ENCODE measurements around the gene ATXN1. TPM values are rescaled to one million over a fixed set of nuclear protein-coding genes. Genes with fewer than 3 reads are reported as not detected.

ATXN1 gene
- total RNA-seq, 2 donors from 2014 or later = 34.6 to 36.7 TPM

DNA sequence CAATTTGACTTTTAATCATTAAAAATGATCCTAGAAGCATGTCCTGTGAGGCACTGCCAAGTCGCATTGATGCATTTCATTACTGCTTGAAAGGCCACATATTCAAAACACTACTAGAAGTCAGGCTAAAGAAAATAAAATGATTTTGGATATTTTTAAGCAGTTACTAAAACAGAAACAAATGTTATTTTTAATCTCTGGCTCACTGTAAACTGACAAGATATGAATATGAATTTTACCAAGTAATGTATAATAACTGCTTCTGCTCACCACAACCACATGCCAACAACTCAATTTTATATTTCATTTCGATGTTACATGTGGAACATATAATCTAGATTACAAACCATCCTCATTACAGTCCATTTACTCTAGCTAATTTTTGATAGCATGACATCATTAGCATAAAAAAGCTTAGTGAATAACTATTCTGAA, 90.6 kb downstream of the ATXN1 start:
- intact Hi-C loops (cut with DNase I) = no loop called here
- ATAC-seq = no peak

DNA sequence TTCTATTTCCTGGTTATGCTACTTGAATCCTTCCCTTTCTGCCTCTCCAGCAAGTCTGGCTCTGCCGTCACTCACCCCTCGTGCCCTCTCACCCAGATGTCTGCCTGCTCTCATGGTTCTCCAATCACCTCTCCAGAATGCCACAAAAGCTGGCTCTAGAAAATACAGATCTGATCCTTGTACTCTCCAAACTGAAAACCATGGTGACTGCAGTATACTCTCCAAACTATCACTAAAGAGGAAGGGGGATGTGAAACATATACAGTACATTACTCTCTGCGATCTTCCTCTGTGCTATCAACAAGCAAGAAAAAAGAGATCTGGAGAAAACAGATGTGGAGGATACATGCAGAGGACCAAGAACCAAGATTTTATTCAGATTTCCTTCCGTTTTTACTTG, 91.1 kb downstream of the ATXN1 start:
- intact Hi-C loops (cut with DNase I) = no loop called here
- DNase-seq (peak; percentile 47), ATAC-seq (peak; percentile 64 to 79)

More for the DNA sequence above, 90.6 kb downstream of the ATXN1 start:
- no peak for DNase-seq

DNA sequence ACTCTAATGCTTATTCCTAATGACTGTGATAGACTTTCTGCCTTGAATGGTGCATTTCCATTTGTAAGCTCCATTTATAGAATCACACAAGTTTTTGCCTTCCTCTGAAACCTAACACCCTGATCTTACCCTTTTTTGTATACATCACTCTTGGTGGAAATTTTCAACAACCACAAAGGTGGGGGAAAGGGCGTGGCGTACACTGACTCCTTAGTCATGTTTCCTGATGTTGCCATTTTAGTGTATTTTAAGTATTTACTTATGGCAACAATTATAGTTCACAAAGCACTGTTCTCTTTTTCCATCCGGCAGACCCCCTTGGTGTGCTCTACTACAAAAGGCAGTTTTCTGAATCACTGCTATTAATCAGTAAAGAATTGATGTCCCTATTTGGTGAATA, 92.0 kb downstream of the ATXN1 start:
- ATAC-seq (no peak), DNase-seq (no peak)
- intact Hi-C loops (cut with DNase I) = no loop called here

- DNase-seq (no peak), ATAC-seq (peak in 1 of 2 donors; percentile 35)
- intact Hi-C loops (cut with DNase I) = no loop called here
These were observed 93.8 kb downstream of the ATXN1 start for GRCh38 chr6:16667509-16667908.

DNA sequence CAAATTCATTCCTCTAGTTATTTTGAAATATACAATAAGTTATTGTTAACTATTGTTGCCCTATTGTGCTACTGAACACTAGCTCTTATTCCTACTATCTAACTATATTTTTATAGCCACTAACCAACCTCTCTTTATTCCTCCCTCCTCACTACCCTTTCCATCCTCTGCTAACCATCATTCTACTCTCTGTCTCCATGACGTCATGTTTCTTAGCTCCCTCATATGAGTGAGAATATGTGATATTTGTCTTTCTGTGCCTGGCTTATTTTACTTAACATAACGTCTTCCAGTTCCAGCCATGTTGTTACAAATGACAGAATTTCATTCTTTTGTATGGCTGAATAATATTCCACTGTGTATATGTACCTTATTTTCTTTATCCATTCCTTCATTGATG, 95.3 kb downstream of the ATXN1 start:
- DNase-seq = no peak
- intact Hi-C loops (cut with DNase I) = no loop called here
- no peak for ATAC-seq

DNA sequence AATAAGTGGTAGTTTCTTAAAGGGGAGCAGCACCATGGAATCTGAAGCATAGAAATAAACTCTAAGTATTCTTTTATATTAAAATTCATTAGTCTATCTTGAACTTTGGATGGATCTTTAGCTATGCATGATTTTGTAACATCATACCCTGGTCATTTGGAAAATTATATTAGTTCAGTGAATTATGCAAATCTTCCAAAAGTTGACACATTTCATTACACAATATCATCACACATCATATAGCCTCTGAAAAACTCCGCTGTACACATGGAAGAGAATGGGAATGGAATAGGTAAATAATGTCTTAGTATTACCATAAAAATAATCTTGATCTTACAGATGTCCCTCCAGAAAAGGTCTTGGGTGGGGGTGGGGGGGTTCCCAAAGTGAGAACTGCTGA, 96.1 kb downstream of the ATXN1 start:
- no peak for DNase-seq
- intact Hi-C loops (cut with DNase I) = no loop called here
- no peak for ATAC-seq

- intact Hi-C loops (cut with DNase I) = no loop called here
- ATAC-seq (no peak), DNase-seq (no peak)
These were observed 97.4 kb downstream of the ATXN1 start for GRCh38 chr6:16663901-16664300.

DNA sequence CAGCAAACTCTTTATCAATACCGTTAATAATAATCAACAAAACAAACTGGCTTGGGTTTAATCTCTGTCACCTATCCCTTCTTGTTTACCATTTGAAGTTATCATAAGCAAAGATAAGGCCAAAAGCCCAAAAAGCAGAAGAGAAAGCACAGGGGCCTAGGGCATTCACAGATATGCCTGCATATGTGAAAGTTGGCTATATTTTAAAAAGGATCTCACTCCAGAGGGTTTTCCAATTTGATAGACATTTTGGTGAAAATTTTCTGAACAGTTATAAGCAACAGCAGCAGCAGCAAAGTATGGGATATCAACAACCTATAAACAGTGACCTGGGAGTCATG, 101.1 kb downstream of the ATXN1 start:
- intact Hi-C loops (cut with DNase I) = no loop called here
- DNase-seq = no peak
- ATAC-seq = no peak

DNA sequence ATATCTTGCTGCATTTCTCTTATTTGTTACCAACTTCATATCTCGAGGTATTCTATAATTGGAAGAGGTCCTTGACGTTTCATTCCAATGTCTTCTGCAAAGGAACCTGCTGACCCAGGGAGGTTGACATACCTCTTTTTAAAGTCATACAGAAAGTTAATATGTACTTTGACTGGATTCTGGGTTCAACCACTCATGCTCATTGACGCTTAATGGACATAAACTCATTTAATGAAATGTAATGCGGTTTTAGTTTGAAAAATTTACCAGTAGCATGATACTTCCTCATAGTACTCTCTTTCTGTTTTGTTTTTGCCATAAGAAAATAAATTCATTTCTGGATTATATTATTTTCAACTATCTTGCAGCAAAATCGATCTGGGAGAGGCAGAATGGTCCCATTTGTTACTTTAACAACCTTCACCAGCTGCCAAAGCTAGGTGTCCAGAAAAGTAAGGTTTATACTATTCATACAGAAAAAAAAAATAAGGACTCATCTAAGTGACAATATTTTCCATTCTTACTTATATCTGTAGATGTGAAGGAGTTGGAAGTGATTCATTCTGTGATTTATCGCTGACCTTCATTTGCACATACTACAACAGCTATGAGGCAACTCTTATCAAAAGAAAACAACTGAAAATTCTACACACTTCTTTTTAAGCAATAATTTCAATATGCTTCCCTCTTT, 101.6 kb downstream of the ATXN1 start:
- peak in 1 of 2 donors; percentile 61 for ATAC-seq
- no peak for DNase-seq
- intact Hi-C loops (cut with DNase I) = no loop called here

DNA sequence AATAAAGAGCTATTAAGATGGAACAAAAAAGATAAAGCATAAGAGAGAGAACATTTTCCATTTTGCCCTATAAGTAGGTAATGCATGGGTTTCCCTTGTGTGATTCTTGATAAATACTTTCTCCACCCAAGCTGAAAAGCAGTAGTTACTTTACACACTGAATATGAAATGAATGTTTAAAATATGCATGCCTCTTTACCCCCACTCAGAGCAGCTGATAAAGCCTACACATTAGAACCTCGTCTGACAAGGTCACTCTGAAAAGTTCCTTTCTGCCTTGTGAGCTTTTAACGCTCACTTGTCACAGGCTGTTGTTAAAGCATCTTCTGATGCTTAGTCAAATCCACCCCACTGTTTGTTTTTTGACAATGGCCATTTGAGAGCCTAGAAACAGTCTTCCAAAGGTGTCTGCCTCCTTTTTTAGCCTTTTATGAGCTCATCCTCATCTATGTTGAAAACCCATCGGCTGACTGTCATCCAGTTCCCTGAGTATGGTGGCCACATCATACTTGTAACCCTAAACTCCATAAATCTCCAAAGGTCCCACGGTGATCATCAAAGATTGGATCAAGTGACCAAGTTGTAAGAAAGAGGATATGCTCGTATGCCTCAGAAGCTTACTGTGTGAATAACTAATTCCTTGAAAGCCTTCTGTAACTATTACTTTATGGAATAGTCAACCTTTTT, 102.8 kb downstream of the ATXN1 start:
- DNase-seq = no peak
- intact Hi-C loops (cut with DNase I) = no loop called here
- no peak for ATAC-seq

GRCh38 chr6:16657768-16658167, 103.5 kb downstream of the ATXN1 start:
- intact Hi-C loops (cut with DNase I) = no loop called here
- no peak for ATAC-seq

DNA sequence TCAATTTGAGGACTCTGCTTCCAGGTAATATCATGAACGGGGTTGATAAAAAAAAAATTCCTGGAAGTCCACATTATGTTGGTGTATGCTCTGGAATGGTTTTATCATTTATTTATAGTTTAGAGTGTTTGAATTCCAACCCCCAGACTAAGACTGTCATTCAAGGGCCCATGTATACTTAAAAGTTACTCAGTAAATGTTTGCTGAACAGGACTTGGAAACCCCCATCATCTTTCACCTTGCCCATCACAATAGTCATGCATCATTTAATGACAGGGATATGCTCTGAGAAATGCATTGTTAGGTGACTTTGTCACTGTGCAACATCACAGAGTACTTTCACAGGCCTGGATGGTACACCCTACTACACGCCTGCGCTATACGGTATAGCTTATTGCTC, 104.8 kb downstream of the ATXN1 start:
- ATAC-seq (no peak), DNase-seq (no peak)
- intact Hi-C loops (cut with DNase I) = no loop called here

More at GRCh38 chr6:16657768-16658167, 103.5 kb downstream of the ATXN1 start:
- DNase-seq = no peak

DNA sequence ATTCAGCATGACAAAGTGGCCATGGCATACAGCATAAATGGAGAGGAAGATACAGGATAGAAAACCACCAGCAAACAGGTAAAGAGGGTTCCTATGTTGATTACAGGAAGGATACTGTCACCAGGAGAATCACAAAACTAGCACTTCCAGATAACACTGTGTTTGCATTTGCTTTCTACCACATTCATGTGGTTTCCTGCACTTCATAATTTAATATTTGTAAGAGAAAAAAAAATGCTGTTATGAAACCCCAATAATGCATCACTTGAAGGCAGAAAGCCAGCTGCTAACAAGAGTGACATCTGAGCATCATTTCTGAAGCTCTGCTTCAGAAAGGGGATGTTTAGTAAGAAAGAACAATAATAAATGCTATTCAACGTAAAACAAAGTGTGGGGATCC, 106.6 kb downstream of the ATXN1 start:
- peak in 1 of 2 donors; percentile 38 for ATAC-seq
- intact Hi-C loops (cut with DNase I) = no loop called here
- DNase-seq = no peak

DNA sequence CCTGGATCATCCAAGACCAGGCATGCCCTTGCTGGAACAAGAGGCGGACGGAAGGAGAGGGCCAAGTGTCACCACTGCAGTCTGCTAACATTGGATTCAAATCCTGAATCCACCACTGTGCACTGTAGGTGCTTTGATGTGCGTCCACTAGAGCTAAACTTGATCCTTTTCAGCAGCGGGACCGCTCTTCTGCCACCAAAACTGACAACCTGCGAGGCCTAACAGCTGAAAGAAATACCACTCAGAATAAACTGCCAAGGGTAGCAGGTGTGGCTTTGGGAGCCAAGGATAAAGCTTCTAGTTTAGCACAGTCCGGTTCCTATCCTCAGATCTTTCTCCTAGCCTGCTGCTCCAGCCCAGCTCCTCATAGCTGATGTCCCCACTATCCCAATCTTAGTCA, 108.0 kb downstream of the ATXN1 start:
- no peak for ATAC-seq

GRCh38 chr6:16651871-16652270, 109.4 kb downstream of the ATXN1 start:
- intact Hi-C loops (cut with DNase I) = no loop called here
- ATAC-seq (peak in 1 of 2 donors; percentile 38), DNase-seq (no peak)

More for the DNA sequence above, 108.0 kb downstream of the ATXN1 start:
- intact Hi-C loops (cut with DNase I) = no loop called here
- no peak for DNase-seq

GRCh38 chr6:16649890-16650289, 111.4 kb downstream of the ATXN1 start:
- ATAC-seq (no peak), DNase-seq (no peak)
- intact Hi-C loops (cut with DNase I) = no loop called here

DNA sequence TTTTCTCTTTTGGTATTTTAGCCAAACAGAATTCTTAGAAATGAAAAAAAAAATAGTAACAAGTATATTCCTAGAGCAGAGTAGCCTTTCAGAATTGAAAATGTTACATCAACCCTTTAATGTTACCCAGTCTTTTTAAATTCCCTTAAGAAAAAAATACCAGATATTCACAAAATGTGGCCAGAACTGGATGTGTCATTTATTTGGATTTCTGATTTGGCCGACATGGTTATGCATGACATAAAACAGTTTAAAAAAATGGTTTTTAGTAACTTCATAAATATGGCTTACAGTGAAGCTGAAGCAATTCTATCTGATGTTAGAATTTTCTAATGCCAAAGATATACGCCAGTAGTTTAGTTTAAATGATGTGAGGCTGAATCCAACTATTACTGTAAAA, 112.0 kb downstream of the ATXN1 start:
- ATAC-seq (no peak), DNase-seq (no peak)
- intact Hi-C loops (cut with DNase I) = no loop called here

GRCh38 chr6:16648003-16648402, 113.3 kb downstream of the ATXN1 start:
- DNase-seq (no peak), ATAC-seq (no peak)

DNA sequence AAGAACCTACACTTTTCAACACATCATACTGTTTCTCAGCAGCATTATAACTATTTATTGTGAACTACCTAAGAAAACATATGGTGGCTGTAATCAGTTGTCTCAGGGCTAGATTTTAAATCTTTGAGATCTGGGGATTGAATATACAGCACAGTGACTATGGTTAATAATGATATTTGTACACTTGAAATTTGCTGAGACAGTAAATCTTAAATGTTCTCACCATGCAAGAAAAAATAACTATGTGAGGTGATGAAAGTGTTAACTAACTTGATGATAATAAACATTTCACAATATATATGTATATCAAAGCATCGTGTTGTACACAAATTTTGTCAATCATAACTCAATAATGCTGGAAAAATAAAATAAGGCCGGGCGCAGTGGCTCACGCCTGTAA, 113.8 kb downstream of the ATXN1 start:
- intact Hi-C loops (cut with DNase I) = no loop called here
- no peak for ATAC-seq
- no peak for DNase-seq

More at GRCh38 chr6:16648003-16648402, 113.3 kb downstream of the ATXN1 start:
- intact Hi-C loops (cut with DNase I) = no loop called here

DNA sequence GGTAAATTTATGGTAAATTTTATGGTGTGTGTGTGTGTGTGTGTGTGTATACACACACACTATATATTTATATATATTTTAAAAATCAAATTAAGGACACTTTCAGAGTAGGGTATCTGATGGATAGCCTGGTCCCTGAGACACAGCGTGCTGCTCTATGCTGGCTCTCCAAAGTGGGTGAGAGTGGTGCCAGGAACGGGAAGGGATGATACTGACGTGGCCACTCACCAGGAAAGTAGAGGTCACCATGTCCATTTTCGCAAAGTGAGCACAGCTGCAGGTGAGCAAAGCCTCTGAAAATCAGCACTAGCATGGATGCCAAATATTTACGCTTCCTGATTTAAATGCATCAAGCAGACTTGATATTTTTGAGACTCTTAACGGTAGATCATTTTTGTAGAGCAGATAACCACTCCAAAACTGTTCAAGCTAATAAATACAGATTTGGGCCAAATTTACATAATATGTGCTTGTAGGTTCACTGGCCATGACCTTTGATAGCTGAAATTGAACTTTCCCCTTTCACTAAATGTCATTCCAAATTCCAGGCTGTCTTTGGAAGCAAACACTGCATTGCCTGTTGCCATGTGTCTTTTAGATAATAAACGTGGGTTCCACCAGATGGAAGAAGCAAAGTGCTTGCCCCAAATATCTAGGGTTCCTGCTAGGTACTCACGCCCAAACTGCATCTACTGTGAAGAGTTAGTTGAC, 116.6 kb downstream of the ATXN1 start:
- DNase-seq (no peak), ATAC-seq (peak in 1 of 2 donors; percentile 16)
- intact Hi-C loops (cut with DNase I) = no loop called here
